Measurements from ENCODE around the gene SNAPC4.

The SNAPC4 gene

GRCh38 chr9:136372561-136373299 lies 27.2 kb downstream of the SNAPC4 start:
- DNase-seq (ENCODE audit: low read depth in 2 of 2), result no peak

- no peak for DNase-seq (ENCODE audit: low read depth in 2 of 2)
These were observed 28.0 kb downstream of the SNAPC4 start for GRCh38 chr9:136372006-136372405.

- no peak for DNase-seq (ENCODE audit: low read depth in 2 of 2)
These were observed 28.5 kb downstream of the SNAPC4 start for GRCh38 chr9:136371533-136371880.

- no peak for DNase-seq (ENCODE audit: low read depth in 2 of 2)
These were observed 29.1 kb downstream of the SNAPC4 start for GRCh38 chr9:136370687-136371532.

- DNase-seq (ENCODE audit: low read depth in 2 of 2), result no peak
These were observed 29.9 kb downstream of the SNAPC4 start for GRCh38 chr9:136370037-136370436.

- DNase-seq (ENCODE audit: low read depth in 2 of 2), result no peak
These were observed 31.8 kb downstream of the SNAPC4 start for GRCh38 chr9:136368190-136368589.

- DNase-seq (ENCODE audit: low read depth in 2 of 2), result no peak
These were observed 32.4 kb downstream of the SNAPC4 start for GRCh38 chr9:136367296-136368145.

- DNase-seq (ENCODE audit: low read depth in 2 of 2), result no peak
These were observed 33.1 kb downstream of the SNAPC4 start for GRCh38 chr9:136366826-136367225.

GRCh38 chr9:136365775-136366222 lies 34.2 kb downstream of the SNAPC4 start:
- DNase-seq (ENCODE audit: low read depth in 2 of 2), result no peak

- no peak for DNase-seq (ENCODE audit: low read depth in 2 of 2)
These were observed 34.8 kb downstream of the SNAPC4 start for GRCh38 chr9:136364942-136365774.

GRCh38 chr9:136363949-136364748 lies 35.8 kb downstream of the SNAPC4 start:
- no peak for DNase-seq (ENCODE audit: low read depth in 2 of 2)

GRCh38 chr9:136363106-136363948 lies 36.6 kb downstream of the SNAPC4 start, which contains the start of gene DNLZ:
Gene DNLZ, minus strand, starts transcription at chr9:136363744. Its CDS starts 30 bp downstream, at chr9:136363714.
- DNase-seq (ENCODE audit: low read depth in 2 of 2), result peak; percentile 83 to 91

GRCh38 chr9:136362450-136362784 lies 37.6 kb downstream of the SNAPC4 start:
- DNase-seq (ENCODE audit: low read depth in 2 of 2), result no peak

- no peak for DNase-seq (ENCODE audit: low read depth in 2 of 2)
These were observed 38.1 kb downstream of the SNAPC4 start for GRCh38 chr9:136361754-136362449.

GRCh38 chr9:136361047-136361753 lies 38.8 kb downstream of the SNAPC4 start:
- DNase-seq (ENCODE audit: low read depth in 2 of 2), result no peak

- no peak for DNase-seq (ENCODE audit: low read depth in 2 of 2)
These were observed 39.9 kb downstream of the SNAPC4 start for GRCh38 chr9:136359774-136360718.

GRCh38 chr9:136358888-136359287 lies 41.1 kb downstream of the SNAPC4 start:
- DNase-seq (ENCODE audit: low read depth in 2 of 2), result no peak

Measured in stimulated activated CD8-positive, alpha-beta memory T cell treated with anti-CD3 and anti-CD28 coated beads, Interleukin-7, amount 100 ng/mL, for 1 hour (primary cell).